ENCODE results near the gene OTULINL. TPM values are rescaled to one million over a fixed set of nuclear protein-coding genes. Genes with fewer than 3 reads are reported as not detected.

The OTULINL gene
- total RNA-seq, 3 donors from 2014 or later: 6.2 to 14.4 (median 7.2) TPM

DNA sequence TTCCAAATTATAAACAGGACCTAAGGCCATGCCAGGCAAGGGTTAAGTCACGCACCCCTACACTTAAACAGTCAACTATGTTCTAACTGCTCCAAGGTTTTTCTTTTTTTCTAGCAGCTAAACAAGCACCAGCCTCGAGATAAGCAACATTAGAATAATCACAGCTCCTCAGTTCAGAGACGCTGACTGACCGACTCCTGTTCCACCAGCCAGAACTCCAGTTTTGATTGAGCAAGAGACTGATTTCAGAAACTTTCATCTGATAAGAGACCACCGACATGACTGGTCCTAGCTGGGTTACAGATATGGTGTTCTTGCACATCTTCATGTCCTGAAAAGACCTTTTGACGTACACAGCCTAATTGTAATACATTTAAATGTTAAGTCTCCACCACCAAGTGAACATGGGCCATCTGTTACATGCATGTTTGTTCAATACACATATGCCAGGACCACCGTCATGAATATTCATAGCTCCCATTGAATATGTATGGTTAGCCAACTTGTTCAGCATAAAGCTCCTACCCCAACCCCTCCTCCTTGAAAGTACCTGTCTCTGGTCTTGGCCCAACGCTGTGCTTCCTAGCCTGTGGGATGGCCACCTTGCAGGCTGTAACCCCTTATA, 23.7 kb upstream of the OTULINL start:
- Histone ChIP-seq H3K36me3 (no peaks in the 10 kb centered on the region), H3K27ac (no peak overlapping the region), H3K27me3 (no peaks in the 10 kb centered on the region), H3K4me3 (no peak overlapping the region), H3K9me3 (no peaks in the 10 kb centered on the region), H3K4me1 (no peaks in the 10 kb centered on the region)
- intact Hi-C loops (cut with DNase I; ENCODE audit: low total_unique reads): no loop called here
- no peak for DNase-seq (ENCODE audit: low spot score in 2 of 2)
- TF ChIP-seq, protein P1, sequence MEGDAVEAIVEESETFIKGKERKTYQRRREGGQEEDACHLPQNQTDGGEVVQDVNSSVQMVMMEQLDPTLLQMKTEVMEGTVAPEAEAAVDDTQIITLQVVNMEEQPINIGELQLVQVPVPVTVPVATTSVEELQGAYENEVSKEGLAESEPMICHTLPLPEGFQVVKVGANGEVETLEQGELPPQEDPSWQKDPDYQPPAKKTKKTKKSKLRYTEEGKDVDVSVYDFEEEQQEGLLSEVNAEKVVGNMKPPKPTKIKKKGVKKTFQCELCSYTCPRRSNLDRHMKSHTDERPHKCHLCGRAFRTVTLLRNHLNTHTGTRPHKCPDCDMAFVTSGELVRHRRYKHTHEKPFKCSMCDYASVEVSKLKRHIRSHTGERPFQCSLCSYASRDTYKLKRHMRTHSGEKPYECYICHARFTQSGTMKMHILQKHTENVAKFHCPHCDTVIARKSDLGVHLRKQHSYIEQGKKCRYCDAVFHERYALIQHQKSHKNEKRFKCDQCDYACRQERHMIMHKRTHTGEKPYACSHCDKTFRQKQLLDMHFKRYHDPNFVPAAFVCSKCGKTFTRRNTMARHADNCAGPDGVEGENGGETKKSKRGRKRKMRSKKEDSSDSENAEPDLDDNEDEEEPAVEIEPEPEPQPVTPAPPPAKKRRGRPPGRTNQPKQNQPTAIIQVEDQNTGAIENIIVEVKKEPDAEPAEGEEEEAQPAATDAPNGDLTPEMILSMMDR (IDR thresholded peaks at IDR 0.05): no peak
- no peak for TF ChIP-seq POLR2A (IDR thresholded peaks at IDR 0.05)
- no peak for TF ChIP-seq POLR2AphosphoS5 (IDR thresholded peaks at IDR 0.05)

DNA sequence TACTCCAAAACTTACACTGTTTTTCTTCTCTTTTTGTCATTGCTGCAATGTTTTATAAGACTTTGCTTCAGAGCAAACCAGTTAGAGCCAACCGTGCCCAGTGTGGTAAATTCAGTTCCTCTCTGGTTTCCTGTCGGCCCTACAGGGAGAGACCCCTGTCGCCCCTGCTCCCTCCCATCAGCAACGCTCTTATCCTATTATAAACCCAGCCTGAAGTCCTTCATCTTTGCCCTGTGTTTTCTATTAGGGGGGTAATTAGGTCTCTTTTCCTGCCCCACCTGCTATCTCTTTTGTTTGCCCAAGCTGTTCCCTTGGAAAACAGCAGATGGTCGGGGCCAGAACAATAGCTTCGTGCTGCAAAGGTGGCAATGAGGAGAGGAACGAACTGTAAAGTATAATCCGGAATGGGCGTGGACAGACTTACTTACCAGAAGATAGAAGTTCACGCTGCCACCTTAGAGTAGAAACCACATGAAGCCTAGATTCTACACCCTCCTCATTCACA, 21.4 kb upstream of the OTULINL start:
- intact Hi-C loops (cut with DNase I; ENCODE audit: low total_unique reads): no loop called here
- no peak overlapping the region for H3K27ac ChIP-seq
- DNase-seq (ENCODE audit: low spot score in 2 of 2): no peak
- no peaks in the 10 kb centered on the region for H3K27me3 ChIP-seq
- no peaks in the 10 kb centered on the region for H3K36me3 ChIP-seq
- TF ChIP-seq, protein P1 (IDR thresholded peaks at IDR 0.05): no peak
- TF ChIP-seq POLR2A (IDR thresholded peaks at IDR 0.05): no peak
- no peak for TF ChIP-seq POLR2AphosphoS5 (IDR thresholded peaks at IDR 0.05)
- H3K4me3 ChIP-seq: no peak overlapping the region
- H3K4me1 ChIP-seq: no peaks in the 10 kb centered on the region
- H3K9me3 ChIP-seq: no peaks in the 10 kb centered on the region

DNA sequence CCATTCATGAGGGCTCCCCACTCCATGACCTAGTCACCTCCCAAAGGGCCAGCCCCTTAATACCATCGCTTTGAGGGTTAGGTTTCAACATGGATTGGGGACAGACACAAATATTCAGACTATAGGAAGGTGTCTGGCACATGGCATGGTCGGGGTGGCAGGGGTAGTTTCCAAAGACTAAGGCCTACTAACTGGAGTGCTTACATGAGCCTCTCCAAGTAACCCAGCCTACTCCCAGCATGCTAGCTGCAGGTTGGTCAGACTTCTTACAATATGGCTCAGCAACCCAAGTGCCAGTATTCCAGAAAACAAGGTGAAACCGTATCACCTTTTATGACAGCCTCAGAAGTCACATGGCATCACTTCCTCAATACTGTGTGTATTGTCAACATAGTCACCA, 19.9 kb upstream of the OTULINL start:
- no peak overlapping the region for H3K27ac ChIP-seq
- no peaks in the 10 kb centered on the region for H3K9me3 ChIP-seq
- TF ChIP-seq, protein P1 (IDR thresholded peaks at IDR 0.05): no peak
- TF ChIP-seq POLR2AphosphoS5 (IDR thresholded peaks at IDR 0.05): no peak
- TF ChIP-seq POLR2A (IDR thresholded peaks at IDR 0.05): no peak
- intact Hi-C loops (cut with DNase I; ENCODE audit: low total_unique reads): no loop called here
- H3K4me3 ChIP-seq: no peak overlapping the region
- H3K36me3 ChIP-seq: no peaks in the 10 kb centered on the region
- no peaks in the 10 kb centered on the region for H3K4me1 ChIP-seq
- no peaks in the 10 kb centered on the region for H3K27me3 ChIP-seq
- no peak for DNase-seq (ENCODE audit: low spot score in 2 of 2)

DNA sequence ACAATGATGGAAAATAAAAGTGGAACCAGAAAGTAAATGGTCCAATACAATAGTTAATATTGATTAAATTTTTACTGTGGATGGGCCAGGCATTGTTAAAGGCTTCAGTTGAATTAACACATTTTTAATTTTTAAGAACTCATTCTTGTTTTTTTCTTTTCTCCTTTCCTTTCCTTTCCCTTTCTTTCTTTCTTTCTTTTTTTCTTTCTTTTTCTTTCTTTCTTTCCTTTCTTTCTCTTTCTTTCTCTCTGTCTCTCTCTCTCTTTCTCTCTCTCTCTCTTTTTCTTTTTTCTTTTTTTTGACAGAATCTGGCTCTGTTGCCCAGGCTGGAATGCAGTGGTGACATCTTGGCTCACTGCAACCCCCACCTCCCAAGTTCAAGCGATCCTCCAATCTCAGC, 13.3 kb upstream of the OTULINL start:
- no peak for DNase-seq (ENCODE audit: low spot score in 2 of 2)
- intact Hi-C loops (cut with DNase I; ENCODE audit: low total_unique reads): no loop called here
- Histone ChIP-seq H3K27me3 (no peaks in the 10 kb centered on the region), H3K27ac (no peak overlapping the region), H3K4me3 (no peak overlapping the region), H3K36me3 (no peaks in the 10 kb centered on the region), H3K4me1 (no peaks in the 10 kb centered on the region), H3K9me3 (no peaks in the 10 kb centered on the region)
- TF ChIP-seq POLR2AphosphoS5 (IDR thresholded peaks at IDR 0.05): no peak
- TF ChIP-seq POLR2A (IDR thresholded peaks at IDR 0.05): no peak
- TF ChIP-seq, protein P1 (IDR thresholded peaks at IDR 0.05): no peak

DNA sequence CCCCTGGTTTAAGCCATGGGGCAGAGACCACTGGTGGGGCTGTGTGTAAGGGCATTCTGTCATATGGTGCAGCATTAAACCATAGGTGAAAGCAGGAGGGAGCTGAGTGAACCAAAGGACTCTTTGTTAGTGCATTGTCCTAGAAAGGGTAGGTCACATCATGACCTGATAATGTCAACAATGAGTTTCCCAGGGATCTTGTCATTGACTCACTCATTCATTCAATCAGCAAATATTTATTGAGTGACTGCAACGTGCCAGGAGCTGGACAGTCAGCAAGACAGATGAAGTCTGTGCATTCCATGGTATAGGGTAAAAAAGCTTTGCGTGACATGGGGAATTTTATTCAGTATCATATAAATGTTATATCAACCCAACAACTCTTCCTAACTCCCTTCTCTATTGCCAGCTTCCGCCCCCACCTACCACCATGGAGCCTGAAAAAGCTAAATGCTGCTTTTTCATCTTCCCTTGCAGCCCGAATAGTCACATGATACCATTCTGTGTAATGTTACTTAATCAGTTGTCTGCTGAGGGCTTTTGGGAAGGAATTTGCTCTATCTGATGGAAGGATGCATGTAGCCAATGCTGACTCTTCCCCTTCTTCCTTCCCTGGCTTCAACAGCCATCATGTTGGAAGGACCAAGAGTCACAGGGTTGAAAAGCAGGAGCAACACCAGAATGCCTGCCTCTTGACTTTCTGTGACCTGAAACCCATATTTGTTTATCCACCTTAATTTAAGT, 11.5 kb upstream of the OTULINL start:
- H3K27me3 ChIP-seq: no peaks in the 10 kb centered on the region
- no peaks in the 10 kb centered on the region for H3K36me3 ChIP-seq
- no peaks in the 10 kb centered on the region for H3K4me1 ChIP-seq
- H3K4me3 ChIP-seq: no peak overlapping the region
- intact Hi-C loops (cut with DNase I; ENCODE audit: low total_unique reads): no loop called here
- H3K9me3 ChIP-seq: no peaks in the 10 kb centered on the region
- no peak for DNase-seq (ENCODE audit: low spot score in 2 of 2)
- TF ChIP-seq POLR2A (IDR thresholded peaks at IDR 0.05): no peak
- TF ChIP-seq, protein P1 (IDR thresholded peaks at IDR 0.05): no peak
- no peak for TF ChIP-seq POLR2AphosphoS5 (IDR thresholded peaks at IDR 0.05)
- H3K27ac ChIP-seq: no peak overlapping the region

All from breast epithelium (tissue), 4 donors.